ENCODE data around the gene MICALL2. TPM values are rescaled to one million over a fixed set of nuclear protein-coding genes. Genes with fewer than 3 reads are reported as not detected.
A peak's percentile ranks its signal among the peaks of the same experiment; 100 is the strongest.

Gene MICALL2
- total RNA-seq, 1 experiment from 2014 or later, result 15.7 TPM

GRCh38 chr7:1431634-1432380 lies 27.5 kb downstream of the MICALL2 start:
- DNase-seq (ENCODE audit: low spot score), result no peak
- Mint-ChIP-seq H3K27ac (no peak overlapping the region), H3K9me3 (no peaks in the 10 kb centered on the region), H3K36me3 (no peaks in the 10 kb centered on the region), H3K4me1 (no peaks in the 10 kb centered on the region; the same call in 1 of the 2 replicates), H3K4me3 (no peak overlapping the region), H3K27me3 (ENCODE audit: low read depth) (no peaks in the 10 kb centered on the region; the same call in 1 of the 2 replicates)
- POLR2A ChIA-PET, result no interaction called here
- ATAC-seq, result peak; percentile 8
- TF ChIP-seq FOXP1 (CRISPR knock-in tag; IDR thresholded peaks at IDR 0.05; ENCODE audit: borderline replicate concordance), result no peak
- CTCF ChIA-PET, result interaction anchor here (0.5 to 3.3 kb wide), 50 partner anchors 9 to 371 kb away, joined by 3 to 28 read pairs (median 6); partner anchors contain the start of gene MICALL2

- ATAC-seq, result no peak
Observed at GRCh38 chr7:1431226-1431625, 28.0 kb downstream of the MICALL2 start.

GRCh38 chr7:1430056-1430845 lies 29.0 kb downstream of the MICALL2 start:
- no peaks in the 10 kb centered on the region for H3K36me3 Mint-ChIP-seq
- CTCF ChIA-PET, result interaction anchor here (0.7 to 3.3 kb wide), 3 partner anchors 18 to 207 kb away, joined by 3 to 24 read pairs (median 3); no protein-coding TSS in a partner anchor
- POLR2A ChIA-PET, result no interaction called here

More at GRCh38 chr7:1431226-1431625, 28.0 kb downstream of the MICALL2 start:
- DNase-seq (ENCODE audit: low spot score), result no peak
- no peaks in the 10 kb centered on the region; the same call in 1 of the 2 replicates for H3K4me1 Mint-ChIP-seq
- H3K4me3 Mint-ChIP-seq, result no peak overlapping the region
- H3K36me3 Mint-ChIP-seq, result no peaks in the 10 kb centered on the region
- POLR2A ChIA-PET, result no interaction called here
- TF ChIP-seq ATF1 (CRISPR knock-in tag; IDR thresholded peaks at IDR 0.05), result no peak
- TF ChIP-seq NFE2L1 (CRISPR knock-in tag; IDR thresholded peaks at IDR 0.05), result no peak
- TF ChIP-seq ZNF121 (CRISPR knock-in tag; IDR thresholded peaks at IDR 0.05), result no peak
- no peak for TF ChIP-seq CTCF (IDR thresholded peaks at IDR 0.05)
- TF ChIP-seq NR3C1 (CRISPR knock-in tag; conservative IDR thresholded peaks at IDR 0.05; ENCODE audit: low read depth), result no peak
- TF ChIP-seq NR2C2 (CRISPR knock-in tag; IDR thresholded peaks at IDR 0.05), result no peak
- TF ChIP-seq USF1 (CRISPR knock-in tag; IDR thresholded peaks at IDR 0.05), result no peak
- TF ChIP-seq ZNF317 (CRISPR knock-in tag; IDR thresholded peaks at IDR 0.05; ENCODE audit: borderline replicate concordance, low read depth), result no peak
- TF ChIP-seq KAT7 (CRISPR knock-in tag; IDR thresholded peaks at IDR 0.05; ENCODE audit: borderline replicate concordance), result no peak
- no peak for TF ChIP-seq FOXJ3 (CRISPR knock-in tag; IDR thresholded peaks at IDR 0.05; ENCODE audit: borderline replicate concordance)
- TF ChIP-seq GABPB1 (CRISPR knock-in tag; IDR thresholded peaks at IDR 0.05), result no peak
- no peak for TF ChIP-seq TEAD1 (CRISPR knock-in tag; IDR thresholded peaks at IDR 0.05)
- no peak for TF ChIP-seq IRF2 (CRISPR knock-in tag; IDR thresholded peaks at IDR 0.05; ENCODE audit: borderline replicate concordance, low read depth)
- TF ChIP-seq ETV6 (CRISPR knock-in tag; IDR thresholded peaks at IDR 0.05), result no peak
- CTCF ChIA-PET, result interaction anchor here (0.7 to 3.3 kb wide), 5 partner anchors 9 to 200 kb away, joined by 3 to 25 read pairs (median 10); no protein-coding TSS in a partner anchor
- no peak overlapping the region for H3K27ac Mint-ChIP-seq
- H3K9me3 Mint-ChIP-seq, result no peaks in the 10 kb centered on the region
- H3K27me3 Mint-ChIP-seq (ENCODE audit: low read depth), result no peaks in the 10 kb centered on the region; the same call in 1 of the 2 replicates

More at GRCh38 chr7:1430056-1430845, 29.0 kb downstream of the MICALL2 start:
- no peak overlapping the region for H3K27ac Mint-ChIP-seq
- DNase-seq (ENCODE audit: low spot score), result no peak
- no peak overlapping the region for H3K4me3 Mint-ChIP-seq
- no peaks in the 10 kb centered on the region; the same call in 1 of the 2 replicates for H3K4me1 Mint-ChIP-seq
- no peak for ATAC-seq
- peaks cover 4% of the 10 kb centered on the region; the same call in 1 of the 2 replicates for H3K9me3 Mint-ChIP-seq
- TF ChIP-seq RORB (CRISPR knock-in tag; IDR thresholded peaks at IDR 0.05) (no peak), FOXP1 (CRISPR knock-in tag; IDR thresholded peaks at IDR 0.05; ENCODE audit: borderline replicate concordance) (no peak), NR3C1 (CRISPR knock-in tag; conservative IDR thresholded peaks at IDR 0.05; ENCODE audit: low read depth) (no peak), ATF2 (CRISPR knock-in tag; IDR thresholded peaks at IDR 0.05; ENCODE audit: borderline replicate concordance, low read depth) (no peak), MXD4 (CRISPR knock-in tag; IDR thresholded peaks at IDR 0.05; ENCODE audit: borderline replicate concordance) (no peak), MAX (CRISPR knock-in tag; IDR thresholded peaks at IDR 0.05) (no peak), ATF6 (CRISPR knock-in tag; IDR thresholded peaks at IDR 0.05) (no peak), IRF1 (CRISPR knock-in tag; IDR thresholded peaks at IDR 0.05) (no peak), ESRRA (CRISPR knock-in tag; IDR thresholded peaks at IDR 0.05; ENCODE audit: borderline replicate concordance) (no peak), NFYB (CRISPR knock-in tag; conservative IDR thresholded peaks at IDR 0.05; ENCODE audit: low read depth) (no peak), TEAD1 (CRISPR knock-in tag; IDR thresholded peaks at IDR 0.05) (no peak), SP1 (CRISPR knock-in tag; conservative IDR thresholded peaks at IDR 0.05) (no peak), ZNF423 (CRISPR knock-in tag; IDR thresholded peaks at IDR 0.05) (no peak)
- peaks cover 2% of the 10 kb centered on the region; the same call in 1 of the 2 replicates for H3K27me3 Mint-ChIP-seq (ENCODE audit: low read depth)
